ENCODE measurements around the gene CCL1.

Gene CCL1, protein sequence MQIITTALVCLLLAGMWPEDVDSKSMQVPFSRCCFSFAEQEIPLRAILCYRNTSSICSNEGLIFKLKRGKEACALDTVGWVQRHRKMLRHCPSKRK

DNA sequence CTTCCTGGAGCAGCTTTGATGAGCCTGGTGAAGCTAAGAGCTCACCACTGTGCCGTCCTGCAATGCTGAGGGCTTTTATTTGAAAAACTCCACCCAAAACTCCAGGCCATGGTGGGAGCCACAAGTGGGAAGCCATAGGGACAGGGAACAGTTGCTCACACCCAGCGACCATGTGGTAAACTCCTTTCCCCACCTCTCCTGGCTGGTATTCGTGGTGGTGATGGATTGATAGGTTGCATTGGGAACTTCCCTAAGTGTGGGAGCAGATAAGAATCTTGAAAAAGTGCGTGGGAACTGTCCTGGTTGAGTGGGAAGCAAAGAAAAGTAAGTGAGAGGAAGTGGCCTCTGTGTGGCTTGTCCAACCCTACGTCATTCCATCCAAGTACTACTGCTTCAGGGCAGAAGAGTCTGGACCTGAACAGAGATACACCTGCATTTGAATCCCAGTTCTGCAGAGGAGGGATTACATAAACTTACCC, at the start of gene CCL1:
TSS of gene CCL1 (minus strand) at position 51 of the 479 bp plus-strand sequence. CDS start 72 bp downstream, outside the sequence.
- no peak for DNase-seq

DNA sequence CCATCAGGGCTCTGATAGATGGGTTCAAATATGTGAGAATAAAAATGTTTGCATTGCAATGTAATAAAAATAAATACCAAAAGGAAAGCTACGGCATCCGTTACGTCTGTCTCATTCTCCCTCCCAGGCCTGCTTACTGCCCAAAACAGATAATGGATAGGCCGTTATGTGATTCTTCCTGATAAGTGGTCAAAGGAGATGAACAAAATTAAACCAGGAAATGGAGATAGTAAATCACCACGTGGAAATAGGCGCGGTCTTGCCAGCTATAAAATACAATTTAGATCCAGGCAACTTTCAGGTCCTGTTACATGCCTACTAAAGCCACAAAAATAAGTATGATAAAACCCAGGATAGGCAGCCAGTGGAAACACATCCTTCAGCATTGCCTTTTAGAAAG, 49.5 kb upstream of the CCL1 start:
- DNase-seq: no peak

DNA sequence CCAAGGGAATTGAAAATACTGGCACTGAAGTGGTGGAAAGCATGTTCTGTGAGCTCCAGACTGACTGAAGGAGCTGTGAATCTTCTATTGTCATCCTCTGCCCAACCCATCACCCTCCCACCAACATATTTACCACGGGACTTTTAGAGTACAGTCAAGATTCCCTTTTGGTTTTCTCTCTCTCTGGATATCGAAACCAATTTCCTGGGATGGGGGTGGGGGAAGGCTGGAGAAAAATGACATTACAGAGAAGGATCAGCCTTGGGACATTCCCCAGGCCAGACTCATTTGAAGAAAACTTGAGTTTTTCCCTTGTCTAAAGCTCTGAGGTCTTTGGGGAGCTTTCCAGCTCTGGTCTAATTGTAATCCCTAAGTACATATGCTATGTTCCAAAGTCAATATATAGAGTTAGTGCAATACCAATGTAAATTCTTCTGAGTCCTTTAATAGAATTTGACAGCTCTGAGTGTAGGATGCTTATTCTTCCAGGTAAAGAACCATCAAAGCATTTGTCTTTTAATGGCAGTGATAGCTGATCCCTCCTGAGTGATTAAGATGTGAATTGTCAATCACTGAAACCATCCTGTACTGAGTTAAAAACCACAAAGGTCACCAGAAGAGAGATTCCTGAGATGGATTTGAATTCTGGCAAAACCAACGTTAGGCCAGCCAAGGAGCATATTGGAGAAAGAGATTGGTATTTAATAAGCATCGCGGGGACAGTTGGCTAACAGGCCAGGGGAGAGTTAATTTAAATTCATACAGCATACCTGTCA, 48.8 kb upstream of the CCL1 start:
- no peak for DNase-seq

DNA sequence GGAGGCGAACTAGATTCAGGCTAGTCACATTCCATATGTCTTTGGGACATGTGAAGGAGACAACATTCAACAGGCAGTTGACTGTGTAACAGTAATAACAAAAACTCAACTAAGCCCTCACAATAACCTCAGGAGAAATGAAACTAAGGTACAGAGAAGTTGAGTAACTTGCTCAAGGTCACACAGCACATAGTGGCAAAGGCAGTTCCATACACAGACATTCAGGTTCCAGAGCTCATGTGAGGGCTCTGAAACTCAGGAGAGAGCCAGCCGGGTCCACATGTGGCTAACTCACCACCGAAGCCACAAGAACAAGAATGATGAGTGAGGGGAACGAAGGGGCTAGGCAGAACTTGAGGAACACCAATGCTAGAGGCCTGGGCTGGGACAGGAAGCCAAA, 46.3 kb upstream of the CCL1 start:
- no peak for DNase-seq

GRCh38 chr17:34408439-34408838, 45.4 kb upstream of the CCL1 start:
- DNase-seq: no peak

DNA sequence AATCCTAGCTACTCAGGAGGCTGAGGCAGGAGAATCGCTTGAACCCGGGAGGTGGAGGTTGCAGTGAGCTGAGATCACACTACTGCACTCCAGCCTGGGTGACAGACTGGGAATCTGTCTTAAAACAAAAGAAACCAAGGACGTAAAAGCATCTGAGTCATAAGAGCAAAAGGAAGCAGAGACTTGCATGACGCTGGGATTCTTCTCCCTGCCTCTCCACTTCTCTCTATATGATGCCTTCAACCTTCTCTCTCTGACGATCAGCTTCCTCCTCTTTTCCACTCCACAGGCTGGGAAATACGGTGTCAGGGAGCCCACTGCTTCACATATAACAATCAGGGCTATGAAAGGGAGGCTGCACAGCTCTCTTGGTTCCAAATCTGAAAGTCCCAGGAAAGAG, 43.2 kb upstream of the CCL1 start:
- DNase-seq: no peak

DNA sequence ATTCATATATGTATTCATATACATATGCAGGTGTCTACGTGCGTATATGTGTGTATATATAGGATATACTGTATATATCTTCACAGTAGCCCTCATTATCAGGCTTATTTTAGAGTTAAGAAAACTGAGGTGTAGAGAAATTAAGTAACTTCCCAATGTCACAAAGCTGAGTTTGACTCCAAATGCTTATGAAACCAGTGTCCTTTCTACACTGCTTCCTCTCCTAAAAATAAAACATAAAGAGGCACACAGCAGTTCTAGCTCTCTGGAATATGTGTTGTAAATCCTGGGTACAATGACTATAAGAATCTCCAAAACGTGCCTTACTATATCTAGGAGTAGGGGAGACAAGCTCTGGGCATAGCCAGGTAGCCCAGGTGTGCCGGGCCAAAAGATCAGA, 40.0 kb upstream of the CCL1 start:
- no peak for DNase-seq

DNA sequence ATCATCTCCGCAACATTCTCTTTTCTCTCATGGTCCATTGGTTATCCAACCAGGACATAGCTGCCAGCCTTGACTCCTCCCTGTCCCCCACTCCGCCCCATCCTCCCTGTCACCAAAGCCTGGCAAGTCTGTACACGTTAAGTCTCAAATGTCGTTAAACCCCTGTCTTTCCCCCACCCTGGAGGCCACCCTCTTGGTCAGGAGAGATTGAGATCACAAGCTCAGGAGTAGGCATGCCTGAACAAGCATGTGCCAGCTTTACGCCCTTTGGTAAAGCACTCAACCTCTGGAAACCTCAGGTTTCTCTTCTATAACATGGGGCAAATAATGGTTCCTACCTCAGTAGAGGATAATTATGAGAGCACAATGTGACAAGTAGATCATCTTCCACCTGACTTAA, 38.1 kb upstream of the CCL1 start:
- DNase-seq: no peak

GRCh38 chr17:34400301-34400931, 37.4 kb upstream of the CCL1 start:
- no peak for DNase-seq

GRCh38 chr17:34399725-34400124, 36.7 kb upstream of the CCL1 start:
- no peak for DNase-seq

- DNase-seq: no peak
These were observed 36.0 kb upstream of the CCL1 start for GRCh38 chr17:34398990-34399389.

- no peak for DNase-seq
These were observed 34.2 kb upstream of the CCL1 start for GRCh38 chr17:34397265-34397664.

- DNase-seq: no peak
These were observed 30.4 kb upstream of the CCL1 start for GRCh38 chr17:34393401-34393800.

DNA sequence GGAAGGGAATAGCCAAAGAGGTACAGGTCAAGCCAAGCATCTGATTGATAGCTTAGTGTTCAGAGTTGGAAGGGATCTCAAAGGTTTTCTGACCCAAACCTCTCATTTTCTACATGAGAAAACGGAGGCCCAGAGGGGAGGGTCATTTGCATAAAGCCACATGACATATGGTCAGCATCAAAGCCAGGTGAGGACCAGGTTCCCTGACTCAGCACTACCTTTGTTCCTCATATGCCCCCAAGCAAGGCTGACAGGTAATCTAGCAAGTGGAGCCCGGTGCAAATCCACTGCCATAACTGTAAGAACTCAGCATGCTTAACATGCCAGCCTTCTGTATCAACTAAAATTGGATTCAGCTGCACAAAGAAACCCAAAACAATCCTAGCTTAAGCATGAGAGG, 28.2 kb upstream of the CCL1 start:
- no peak for DNase-seq

GRCh38 chr17:34390649-34391048, 27.6 kb upstream of the CCL1 start:
- no peak for DNase-seq

DNA sequence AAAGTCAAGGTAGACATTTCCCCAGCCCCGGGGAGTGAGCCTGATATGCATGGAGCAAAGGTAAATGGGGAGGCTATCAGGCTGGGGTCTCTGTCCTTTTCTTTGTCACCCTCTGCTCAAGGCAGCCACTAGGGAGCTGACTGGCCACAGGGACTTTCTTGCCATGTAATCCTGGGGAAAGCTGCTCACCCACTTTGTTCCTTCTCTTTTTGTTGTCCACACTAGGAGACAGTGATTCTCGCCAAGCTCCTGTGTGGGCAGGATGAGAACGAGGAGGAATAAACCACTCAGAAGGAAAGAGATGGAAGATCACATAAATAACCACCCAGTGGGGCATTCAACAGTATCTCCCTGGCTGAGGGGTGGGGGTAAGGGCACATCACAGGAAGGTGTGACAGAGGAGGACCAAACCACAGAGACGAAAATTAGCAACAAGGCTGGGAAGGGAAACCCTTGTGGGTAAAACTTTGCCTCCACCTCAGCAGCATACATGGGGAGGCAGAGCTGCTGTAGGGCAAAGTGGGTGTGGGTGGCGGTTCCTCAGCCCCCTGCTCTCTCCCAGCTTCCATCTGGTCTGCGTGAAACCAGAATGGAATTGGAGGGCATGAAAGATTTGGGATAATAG, 26.2 kb upstream of the CCL1 start:
- DNase-seq: no peak

DNA sequence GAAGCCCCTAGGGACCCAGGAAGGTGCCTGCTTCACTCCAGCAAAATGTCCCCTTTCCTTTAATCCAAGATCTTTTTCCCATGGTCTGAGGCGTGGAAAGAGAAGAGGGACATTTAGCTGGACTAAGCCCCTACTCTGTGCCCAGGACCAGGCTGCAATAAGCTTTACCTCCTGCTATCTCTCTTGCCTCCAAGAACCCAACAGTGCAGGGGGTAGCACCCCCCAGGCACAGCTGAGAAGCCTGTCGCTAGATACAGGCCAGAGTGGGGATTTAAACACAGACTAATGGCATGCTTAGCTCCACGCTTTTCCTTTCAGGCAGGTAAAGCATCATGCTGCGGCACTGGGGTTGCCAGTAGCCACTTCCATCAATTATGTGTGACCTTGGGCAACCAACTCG, 24.5 kb upstream of the CCL1 start:
- no peak for DNase-seq

GRCh38 chr17:34386697-34387550, 23.9 kb upstream of the CCL1 start:
- DNase-seq: no peak

DNA sequence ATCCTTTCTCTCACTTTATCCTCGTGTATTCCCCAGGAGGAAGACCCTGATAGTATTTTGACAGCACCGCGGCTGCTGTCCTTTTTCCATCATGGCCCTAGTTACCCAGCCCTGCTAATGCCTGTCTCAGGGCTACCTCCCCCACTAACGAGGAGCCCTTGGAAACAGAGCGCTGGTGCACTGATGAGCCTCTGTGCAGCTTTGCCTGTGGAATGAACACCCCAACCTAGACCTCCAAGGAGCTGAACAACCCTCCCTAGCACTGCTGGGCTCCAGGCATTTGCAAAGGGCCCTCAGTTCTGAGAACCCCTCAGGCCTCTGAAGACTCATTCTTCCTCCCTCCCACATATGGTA, 23.3 kb upstream of the CCL1 start:
- no peak for DNase-seq

GRCh38 chr17:34384822-34385605, 22.0 kb upstream of the CCL1 start:
- DNase-seq: no peak

DNA sequence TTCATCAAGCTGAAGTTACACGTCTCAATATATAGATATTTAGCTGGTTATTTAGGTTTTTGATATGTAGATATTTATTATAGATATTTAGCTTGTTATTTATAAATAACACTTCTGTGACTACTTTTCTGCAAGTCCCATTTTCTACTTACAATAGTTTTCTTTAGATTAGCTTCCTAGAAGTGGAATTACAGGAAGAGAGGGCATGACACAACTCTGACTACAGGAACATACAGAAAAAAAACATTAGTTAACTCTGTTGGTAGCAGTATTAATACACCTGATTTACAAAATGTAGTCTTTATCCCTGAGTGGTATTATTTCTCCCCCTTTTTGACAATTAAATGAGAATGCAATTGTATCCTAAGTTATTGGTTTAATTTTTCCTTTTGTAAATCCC, 21.2 kb upstream of the CCL1 start:
- DNase-seq: no peak

DNA sequence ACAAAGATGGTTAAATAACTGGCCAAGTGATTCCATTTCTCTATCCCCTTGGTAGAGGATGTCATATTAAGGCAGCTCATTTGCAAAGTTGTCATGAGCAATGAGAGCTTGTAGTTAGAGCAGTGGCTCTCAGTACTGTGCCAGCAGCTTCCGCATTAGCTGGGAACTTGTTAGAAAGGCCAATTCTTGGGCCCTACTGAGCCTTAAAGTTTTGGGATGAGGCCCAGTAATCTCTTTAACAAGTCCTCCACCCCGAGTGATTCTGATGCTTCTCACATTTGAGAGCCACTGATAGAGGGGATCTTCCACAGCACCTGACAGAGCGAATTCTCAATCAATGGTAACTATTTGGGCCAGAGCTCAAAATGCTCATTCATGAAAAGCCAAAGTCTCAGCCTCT, 20.2 kb upstream of the CCL1 start:
- no peak for DNase-seq
